Left renal pelvis (tissue), 4 donors: Measurements from ENCODE around the gene HKDC1. TPM values are rescaled to one million over a fixed set of nuclear protein-coding genes. Genes with fewer than 3 reads are reported as not detected.

Source experiments
- DNase-seq, 4 donors: peaks; one replicate each; pipeline ENCODE4 v3.0.0-alpha.2; 2013; ENCODE audit warnings: low read depth in 4 of 4, low spot score in 3 of 4
- polyA plus RNA-seq, 4 donors: library from polyadenylated mRNA; unstranded; fragments of 120-200 nt; gene quantifications; one replicate each; pipeline ENCODE4 v1.2.1, GENCODE V29; 2013; ENCODE audit not compliant: insufficient read length in 4 of 4

Gene HKDC1
- polyA plus RNA-seq, 4 donors = 0.42 to 19.0 (median 13.9) TPM

DNA sequence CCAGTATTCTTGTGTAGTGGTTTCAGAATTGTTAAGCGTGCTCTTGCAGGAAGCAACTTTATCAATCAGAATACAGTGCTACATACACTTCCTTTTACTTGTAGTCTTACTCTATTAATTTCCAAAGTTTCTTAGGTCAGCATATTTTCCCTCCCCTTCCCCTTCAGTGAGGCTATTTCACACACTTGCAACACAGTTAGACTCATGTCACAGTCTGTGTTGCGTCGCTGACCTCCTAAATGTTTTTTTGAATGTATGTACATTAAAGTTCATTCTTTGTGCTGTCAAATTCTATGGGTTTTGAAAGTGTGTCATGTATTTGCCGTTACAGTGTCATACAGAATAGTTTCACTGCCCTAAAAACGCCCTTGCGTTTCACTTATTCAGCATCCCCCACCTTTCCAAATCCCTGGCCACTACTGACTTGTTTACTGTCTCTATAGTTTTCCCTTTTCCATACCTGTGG, 5.4 kb upstream of the HKDC1 start:
- DNase-seq = no peak

- no peak for DNase-seq
These were observed 4.5 kb upstream of the HKDC1 start for GRCh38 chr10:69215405-69216171.

DNA sequence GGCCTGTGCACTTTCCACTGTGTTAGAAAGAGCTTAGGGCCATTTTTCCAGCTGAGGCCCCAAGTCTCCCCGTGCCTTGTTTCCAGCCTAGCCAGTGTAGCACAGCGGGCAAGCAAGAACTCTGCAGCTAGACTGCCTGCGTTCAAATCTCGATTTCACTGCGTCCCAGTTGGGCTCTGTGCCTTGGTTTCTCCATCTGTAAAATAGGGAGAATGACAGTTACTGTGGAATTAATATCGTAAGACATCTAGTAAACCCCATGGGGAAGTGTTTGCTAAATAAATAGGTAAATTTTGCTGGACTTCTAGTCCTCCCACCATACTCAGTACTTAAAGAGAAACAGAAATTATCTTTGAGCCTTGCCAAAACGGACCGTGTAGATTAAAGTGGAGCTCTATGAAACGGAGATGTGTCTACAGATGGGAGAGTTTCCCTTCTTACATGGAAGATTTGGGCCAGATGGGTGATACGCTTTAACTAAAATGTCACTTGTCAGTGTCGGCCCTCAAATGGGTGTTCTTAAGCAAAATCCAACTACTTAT, 3.5 kb upstream of the HKDC1 start:
- DNase-seq = no peak

- DNase-seq = no peak
These were observed 2.9 kb upstream of the HKDC1 start for GRCh38 chr10:69217119-69217754.

- DNase-seq = no peak
These were observed 1.3 kb upstream of the HKDC1 start for GRCh38 chr10:69218831-69219230.

DNA sequence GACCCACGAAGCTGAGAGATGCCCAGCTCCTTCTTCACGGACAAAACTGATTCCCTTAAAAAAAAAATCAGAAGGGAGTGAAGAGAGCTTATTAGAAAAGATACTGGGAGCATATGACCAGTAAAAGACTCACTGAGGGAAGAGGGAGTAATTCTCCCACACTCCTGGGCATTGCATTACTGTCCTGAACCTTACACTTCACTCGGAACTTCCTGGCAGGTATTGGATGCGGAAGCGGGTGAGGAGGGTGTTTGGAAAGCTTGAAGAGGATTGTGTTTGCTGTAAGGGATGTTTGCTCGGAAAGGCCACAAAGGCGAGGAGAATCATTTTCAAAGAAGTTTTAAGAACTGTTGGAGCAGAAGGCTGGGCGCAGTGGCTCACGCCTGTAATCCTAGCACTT, 375 bp downstream of the HKDC1 start:
- DNase-seq = no peak

- DNase-seq = peak in 1 of 4 donors; percentile 26
These were observed 2.3 kb downstream of the HKDC1 start for GRCh38 chr10:69222157-69223027.

DNA sequence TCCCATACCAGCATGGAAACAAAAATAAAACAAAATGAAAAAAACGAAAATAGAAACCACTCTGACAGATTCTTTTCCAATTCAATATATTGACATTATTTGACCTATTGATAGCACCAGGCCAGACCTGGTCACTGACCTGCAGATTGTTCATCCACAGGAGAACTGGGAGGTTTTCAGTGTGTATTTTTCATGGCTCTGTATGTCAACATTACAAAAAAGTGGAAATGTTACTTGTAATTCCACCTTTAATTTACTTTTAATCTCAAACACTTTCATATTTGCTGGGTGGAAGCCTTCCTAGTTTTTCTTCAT, 2.9 kb downstream of the HKDC1 start:
- DNase-seq = no peak

DNA sequence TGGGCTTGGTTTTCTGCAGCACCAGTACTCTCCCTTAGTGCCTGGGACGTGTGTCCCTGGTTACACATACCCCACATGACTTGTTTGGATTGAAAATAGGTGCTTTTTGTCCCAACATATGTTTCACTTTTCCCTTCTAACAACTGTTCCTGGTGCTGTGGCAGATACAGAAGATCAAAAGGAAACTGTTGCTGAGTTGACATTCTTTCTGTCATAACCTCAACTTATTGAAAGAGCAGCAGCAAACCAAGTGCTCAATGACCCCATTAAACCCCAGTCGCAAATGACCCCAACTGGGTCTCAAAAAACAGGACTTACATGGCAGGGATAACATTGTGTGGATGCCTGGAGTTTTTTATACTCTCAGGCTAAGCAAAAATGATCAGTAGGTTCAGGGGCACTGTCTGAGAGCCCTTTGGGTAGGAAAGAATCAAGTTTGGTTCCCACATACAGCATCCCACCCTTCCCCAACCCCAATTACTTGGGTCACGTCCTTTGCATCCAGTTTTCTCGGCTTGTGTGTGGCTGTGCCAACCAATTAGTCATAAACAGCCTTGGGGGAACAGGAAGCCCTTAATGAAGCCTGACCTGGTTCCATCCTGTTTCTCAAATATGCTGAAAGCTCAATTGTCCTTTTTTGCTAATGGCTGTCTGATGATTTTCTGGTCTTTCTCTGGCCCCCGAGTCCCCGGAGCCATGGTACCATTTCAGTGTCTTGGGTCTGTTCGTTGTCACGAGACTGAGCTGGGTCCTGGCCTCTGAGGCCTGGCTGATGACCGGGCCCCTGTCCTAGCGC, 4.9 kb downstream of the HKDC1 start:
- no peak for DNase-seq

- DNase-seq = no peak
These were observed 5.5 kb downstream of the HKDC1 start for GRCh38 chr10:69225681-69226080.

DNA sequence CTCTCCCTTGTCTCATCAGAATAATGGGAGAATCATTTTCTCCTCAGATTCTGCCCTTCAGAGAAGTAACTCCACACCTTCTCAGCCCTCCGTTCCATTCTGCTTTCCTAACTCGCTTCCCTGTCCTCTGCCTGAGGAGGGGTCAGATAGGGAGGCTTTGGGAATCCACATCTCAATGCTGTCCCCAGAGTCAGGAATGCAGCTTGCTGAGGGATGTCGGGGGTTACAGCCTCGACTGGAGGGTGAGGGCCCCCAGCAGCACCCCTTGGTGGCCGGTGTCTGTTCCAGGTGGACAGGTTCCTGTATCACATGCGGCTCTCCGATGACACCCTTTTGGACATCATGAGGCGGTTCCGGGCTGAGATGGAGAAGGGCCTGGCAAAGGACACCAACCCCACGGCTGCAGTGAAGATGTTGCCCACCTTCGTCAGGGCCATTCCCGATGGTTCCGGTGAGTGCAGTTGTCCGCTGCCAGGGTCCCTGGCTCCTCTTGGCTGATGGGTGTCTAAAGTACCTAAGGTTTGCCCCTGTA, 6.9 kb downstream of the HKDC1 start:
- DNase-seq = no peak

DNA sequence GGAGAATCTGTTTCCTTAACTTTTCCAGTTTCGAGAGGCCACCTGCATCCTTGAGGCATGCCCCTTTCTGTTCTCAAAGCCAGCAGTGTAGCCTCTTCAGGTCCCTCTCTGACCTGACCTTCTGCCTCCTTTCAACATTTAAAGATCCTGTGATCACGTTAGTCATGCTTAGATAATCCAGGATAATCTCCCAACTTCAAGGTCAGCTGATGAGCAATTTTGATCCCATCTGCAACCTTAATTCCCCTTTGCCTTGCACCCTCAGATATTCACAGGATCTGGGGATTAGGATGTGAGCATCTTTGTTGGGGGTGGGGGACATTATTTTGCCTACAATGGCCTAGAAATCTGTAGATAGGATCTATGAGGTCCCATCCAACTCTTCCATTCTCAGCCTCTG, 8.0 kb downstream of the HKDC1 start:
- DNase-seq = no peak

GRCh38 chr10:69229616-69229916, 9.4 kb downstream of the HKDC1 start:
- no peak for DNase-seq

- no peak for DNase-seq
These were observed 10.0 kb downstream of the HKDC1 start for GRCh38 chr10:69230128-69230527.

DNA sequence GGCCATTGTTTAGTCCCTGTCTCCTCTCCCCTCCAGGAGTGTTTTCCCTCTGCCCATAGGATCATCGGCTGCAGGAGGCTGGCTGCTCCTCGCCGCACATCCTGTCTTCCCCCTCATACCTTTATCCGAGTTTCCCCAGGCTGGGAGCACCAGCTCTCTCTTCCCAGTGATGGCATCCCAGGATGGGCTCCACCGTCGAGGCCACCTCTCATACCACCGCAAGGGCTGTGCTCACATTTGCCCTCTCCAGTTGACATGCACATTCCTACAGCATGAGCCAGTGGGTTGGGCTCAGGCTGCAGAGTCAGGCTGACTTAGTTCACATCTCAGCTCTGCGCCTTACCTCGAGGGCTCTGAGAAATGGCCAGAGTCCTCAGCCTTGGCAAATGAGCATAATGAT, 12.1 kb downstream of the HKDC1 start:
- DNase-seq = no peak

DNA sequence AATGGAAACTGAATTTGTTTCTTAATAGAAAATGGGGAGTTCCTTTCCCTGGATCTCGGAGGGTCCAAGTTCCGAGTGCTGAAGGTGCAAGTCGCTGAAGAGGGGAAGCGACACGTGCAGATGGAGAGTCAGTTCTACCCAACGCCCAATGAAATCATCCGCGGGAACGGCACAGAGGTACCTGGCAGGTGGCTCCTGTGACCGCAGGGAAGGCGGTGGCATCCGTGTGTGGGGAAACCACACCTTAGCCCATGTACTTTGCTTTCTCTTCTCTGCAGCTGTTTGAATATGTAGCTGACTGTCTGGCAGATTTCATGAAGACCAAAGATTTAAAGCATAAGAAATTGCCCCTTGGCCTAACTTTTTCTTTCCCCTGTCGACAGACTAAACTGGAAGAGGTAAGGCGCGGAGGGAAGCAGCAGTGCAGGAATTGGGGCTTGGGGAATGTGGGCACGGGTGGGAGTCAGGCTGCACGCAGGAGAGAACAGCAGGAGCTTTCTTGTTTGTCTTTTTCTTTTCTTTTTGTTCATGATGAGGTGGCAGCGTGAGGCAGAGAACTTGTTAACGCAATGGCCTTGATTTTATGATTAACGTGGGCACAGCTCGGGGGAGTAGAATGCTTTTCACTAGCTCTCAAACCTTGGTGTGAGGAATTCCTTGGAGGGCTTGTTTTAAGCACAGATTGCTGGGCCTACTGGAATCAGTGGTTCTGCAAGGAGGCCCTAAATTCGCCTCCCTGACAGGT, 12.8 kb downstream of the HKDC1 start:
- no peak for DNase-seq

DNA sequence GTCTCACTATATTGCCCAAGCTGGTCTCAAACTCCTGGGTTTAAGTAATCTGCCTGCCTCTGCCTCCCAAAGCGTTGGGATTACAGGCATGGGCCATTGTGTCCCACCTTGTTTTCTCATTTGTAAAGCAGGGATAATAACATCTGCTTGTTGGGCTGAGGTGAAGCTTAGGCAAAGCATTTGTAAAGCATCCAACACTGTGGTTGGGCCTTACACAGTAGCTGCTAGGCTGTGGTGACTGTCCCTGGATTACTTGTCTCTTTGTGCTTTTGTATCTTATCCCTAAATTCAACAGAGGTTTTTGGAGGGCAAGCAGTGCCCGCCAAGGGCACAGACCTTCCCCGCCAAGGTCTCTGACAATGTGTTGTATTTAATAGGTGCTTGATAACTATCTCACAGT, 14.3 kb downstream of the HKDC1 start:
- DNase-seq = no peak

GRCh38 chr10:69237528-69238159, 17.5 kb downstream of the HKDC1 start:
- peak in 3 of 4 donors; percentile 69 to 74 (median 71) for DNase-seq

DNA sequence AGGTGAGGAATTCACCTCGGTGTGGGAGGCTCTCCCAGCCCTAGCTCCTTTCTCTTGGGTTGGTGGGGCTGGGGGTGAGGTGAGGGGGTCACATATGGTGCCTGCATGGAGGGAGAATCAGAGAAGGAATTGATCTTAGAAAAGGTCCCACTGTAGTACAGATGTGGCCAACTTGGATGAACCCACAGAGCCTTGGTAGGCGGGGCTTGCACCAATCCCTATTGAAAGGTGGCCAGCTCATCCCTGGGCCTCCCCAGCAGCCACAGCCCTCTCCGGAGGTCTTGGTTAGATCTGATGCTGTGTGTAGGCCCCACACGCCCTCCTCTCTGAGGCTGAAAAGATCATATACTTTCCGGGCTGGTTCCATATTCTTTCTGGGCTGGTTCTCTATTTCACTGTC, 19.0 kb downstream of the HKDC1 start:
- no peak for DNase-seq
